DOHH2 (cell line): Measurements from ENCODE around the gene RIN1.
A peak's percentile ranks its signal among the peaks of the same experiment; 100 is the strongest.

Experiments
- H3F3A ChIP-seq: fragments of 200-600 bp; sonication (generic), shearing (Covaris generic); 2 replicates; pipeline ENCODE4 v1.6.0; 2016; ENCODE audit warnings: antibody characterized with exemption, mild to moderate bottlenecking; ENCODE audit not compliant: control insufficient read depth, insufficient read depth
- H3K27ac ChIP-seq: fragments of 200-600 bp; sonication (generic); 2 replicates; pipeline ENCODE4 v1.5.1; 2014; ENCODE audit warnings: low read depth, mild to moderate bottlenecking, low read length, moderate library complexity
- H3K27me3 ChIP-seq: fragments of 200-600 bp; sonication (generic); 2 replicates; pipeline ENCODE4 v1.6.1; 2014; ENCODE audit warnings: mild to moderate bottlenecking, low read length, mixed read lengths; ENCODE audit not compliant: control insufficient read depth
- H3K36me3 ChIP-seq: fragments of 200-600 bp; sonication (generic); 2 replicates; pipeline ENCODE4 v1.6.1; 2014; ENCODE audit warnings: mild to moderate bottlenecking, low read length, moderate library complexity, mixed read lengths; ENCODE audit not compliant: control insufficient read depth
- H3K4me1 ChIP-seq: fragments of 200-600 bp; sonication (generic); 2 replicates; pipeline ENCODE4 v1.6.1; 2014; ENCODE audit warnings: mild to moderate bottlenecking, low read length, mixed read lengths; ENCODE audit not compliant: control insufficient read depth
- H3K4me2 ChIP-seq: fragments of 200-600 bp; sonication (generic); 2 replicates; pipeline ENCODE4 v1.6.0; 2014; ENCODE audit warnings: mild to moderate bottlenecking, low read length, moderate library complexity
- H3K4me3 ChIP-seq: fragments of 200-600 bp; sonication (generic); 2 replicates; pipeline ENCODE4 v1.5.1; 2014; ENCODE audit warnings: mild to moderate bottlenecking, low read length, mixed read lengths
- H3K79me2 ChIP-seq: fragments of 200-600 bp; sonication (generic); 2 replicates; pipeline ENCODE4 v1.6.1; 2014; ENCODE audit warnings: mild to moderate bottlenecking, low read length, mixed read lengths; ENCODE audit not compliant: control insufficient read depth
- H3K9me2 ChIP-seq: fragments of 200-600 bp; sonication (generic); replicated peaks from 2 replicates; pipeline ENCODE4 v1.6.1; 2014; ENCODE audit warnings: mild to moderate bottlenecking, low read length, mixed read lengths; ENCODE audit not compliant: control insufficient read depth
- H3K9me3 ChIP-seq: fragments of 200-600 bp; sonication (generic); 2 replicates; pipeline ENCODE4 v1.6.1; 2014; ENCODE audit warnings: antibody characterized with exemption, low read length, mixed read lengths; ENCODE audit not compliant: control insufficient read depth, insufficient read depth
- H4K20me1 ChIP-seq: fragments of 200-600 bp; sonication (generic); 2 replicates; pipeline ENCODE4 v1.6.0; 2014; ENCODE audit warnings: low read depth, mild to moderate bottlenecking, antibody characterized with exemption, low read length, moderate library complexity; ENCODE audit not compliant: control insufficient read depth, insufficient read depth
- CTCF ChIP-seq: fragments of 200-600 bp; sonication (generic); IDR thresholded peaks from one replicate; pipeline ENCODE4 v1.5.1; 2014; ENCODE audit warnings: antibody characterized with exemption, mild to moderate bottlenecking, low read depth, low read length; ENCODE audit not compliant: poor library complexity, severe bottlenecking
- EZH2phosphoT487 ChIP-seq: fragments of 200-600 bp; sonication (generic); IDR thresholded peaks from 2 replicates; pipeline ENCODE4 v1.6.1; 2017; ENCODE audit warnings: borderline replicate concordance, mild to moderate bottlenecking, antibody characterized with exemption, low read length, moderate library complexity, mixed read lengths

RIN1 gene

DNA sequence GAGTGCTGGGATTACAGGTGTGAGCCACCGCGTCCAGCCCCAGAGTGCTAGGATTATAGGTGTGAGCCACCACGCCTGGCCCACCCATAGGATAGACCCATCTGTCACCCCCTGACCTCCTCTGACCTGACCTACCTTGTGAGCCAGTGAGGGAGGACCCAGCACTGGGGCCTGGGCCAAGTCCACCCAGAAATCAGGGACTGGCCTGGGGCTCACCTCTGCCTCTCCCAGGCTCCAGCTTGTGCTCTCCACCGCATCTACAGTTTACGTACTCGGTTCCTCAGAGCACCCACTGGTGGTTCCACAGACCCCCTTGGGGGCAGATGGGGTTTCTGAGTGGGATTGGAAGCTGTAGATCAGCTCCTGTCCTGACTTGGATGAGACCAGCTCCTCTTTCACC lies 28.9 kb upstream of the RIN1 start:
- Histone ChIP-seq H3K27ac (no peak overlapping the region), H3K27me3 (no peaks in the 10 kb centered on the region)
- no peak for TF ChIP-seq EZH2phosphoT487
- no peak for TF ChIP-seq CTCF

DNA sequence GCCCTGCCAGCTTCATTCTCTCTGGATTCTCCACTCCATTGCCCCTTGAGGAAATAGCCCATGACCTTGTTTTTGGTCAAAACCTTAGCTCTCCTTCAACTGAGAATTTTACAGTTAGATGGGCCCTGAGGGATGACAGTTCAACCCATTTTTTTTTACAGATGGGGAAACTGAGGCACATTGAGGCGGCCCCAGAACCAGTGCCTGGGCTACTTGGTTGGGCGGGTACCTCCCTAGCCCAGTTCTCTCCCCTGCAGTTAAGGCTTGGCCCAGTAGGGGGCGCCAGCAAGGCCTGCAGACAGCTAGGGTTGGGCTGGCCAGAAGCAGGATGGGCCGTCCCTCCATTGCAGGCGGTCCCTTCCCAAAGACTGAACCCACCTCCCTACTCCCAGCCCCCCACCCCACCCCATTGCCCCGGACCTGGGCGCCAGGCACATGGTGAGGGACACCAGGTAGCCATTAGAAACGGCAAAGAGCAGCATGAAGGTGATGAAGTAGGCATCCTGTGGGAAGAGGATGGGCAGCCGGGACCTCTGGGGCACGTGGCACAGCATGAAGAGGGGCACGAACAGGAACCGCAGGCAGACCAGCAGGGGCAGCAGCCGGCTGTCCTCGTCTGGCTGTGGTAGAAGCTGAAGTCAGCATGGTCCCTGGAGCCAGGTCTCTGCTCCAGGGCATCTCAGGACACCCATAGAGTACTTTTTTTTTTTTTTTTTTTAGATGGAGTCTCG lies 27.7 kb upstream of the RIN1 start:
- TF ChIP-seq CTCF: peak; percentile 98
- no peak for TF ChIP-seq EZH2phosphoT487
- H3K4me3 ChIP-seq: no peak overlapping the region
- H3F3A ChIP-seq: 0 out of 2 replicates have a peak, but pooled peaks cover 2% of the 10 kb centered on the region
- no peaks in the 10 kb centered on the region for H3K4me1 ChIP-seq
- no peaks in the 10 kb centered on the region for H3K27me3 ChIP-seq
- no peaks in the 10 kb centered on the region for H3K9me3 ChIP-seq
- H3K79me2 ChIP-seq: peaks cover 1% of the 10 kb centered on the region
- no peak overlapping the region for H3K27ac ChIP-seq
- H3K4me2 ChIP-seq: no peak overlapping the region
- H4K20me1 ChIP-seq: peaks cover 4% of the 10 kb centered on the region; the same call in 1 of the 2 replicates
- no peaks in the 10 kb centered on the region for H3K9me2 ChIP-seq
- peaks cover 59% of the 10 kb centered on the region for H3K36me3 ChIP-seq

More for the DNA sequence above, 28.9 kb upstream of the RIN1 start:
- Histone ChIP-seq H3K4me1 (peaks cover 7% of the 10 kb centered on the region), H3K9me3 (no peaks in the 10 kb centered on the region), H3K36me3 (peaks cover 71% of the 10 kb centered on the region), H3K4me3 (no peak overlapping the region), H3K9me2 (no peaks in the 10 kb centered on the region), H4K20me1 (peaks cover 4% of the 10 kb centered on the region; the same call in 1 of the 2 replicates), H3K4me2 (no peak overlapping the region), H3K79me2 (peaks cover 13% of the 10 kb centered on the region), H3F3A (0 out of 2 replicates have a peak, but pooled peaks cover 2% of the 10 kb centered on the region)

DNA sequence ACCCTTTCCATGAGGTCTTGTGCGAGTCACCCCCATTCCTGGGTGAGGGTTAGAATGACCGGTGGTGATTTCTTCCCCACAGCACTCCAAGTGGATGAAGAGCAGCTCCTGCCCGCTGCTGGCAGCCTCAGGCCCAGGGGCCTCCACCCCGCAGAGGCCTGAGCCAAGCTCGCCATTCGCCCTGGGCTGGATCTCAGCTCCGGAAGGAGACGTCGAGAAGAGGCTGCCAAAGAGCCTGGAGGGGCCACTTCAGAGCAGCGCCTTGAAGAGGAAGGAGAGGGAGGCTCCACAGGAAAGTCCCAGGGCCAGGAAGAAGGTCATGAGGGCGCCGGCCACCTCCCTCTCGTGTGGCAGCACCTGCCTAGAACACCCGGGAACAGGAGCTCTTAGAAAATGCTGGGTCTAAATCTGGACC lies 27.0 kb upstream of the RIN1 start:
- 0 out of 2 replicates have a peak, but pooled peaks cover 2% of the 10 kb centered on the region for H3F3A ChIP-seq

More for the DNA sequence above, 27.0 kb upstream of the RIN1 start:
- Histone ChIP-seq H3K9me3 (no peaks in the 10 kb centered on the region), H3K4me1 (no peaks in the 10 kb centered on the region), H4K20me1 (peaks cover 4% of the 10 kb centered on the region; the same call in 1 of the 2 replicates), H3K4me3 (no peak overlapping the region), H3K27me3 (no peaks in the 10 kb centered on the region), H3K9me2 (no peaks in the 10 kb centered on the region), H3K79me2 (no peaks in the 10 kb centered on the region), H3K4me2 (no peak overlapping the region), H3K36me3 (peaks cover 52% of the 10 kb centered on the region), H3K27ac (no peak overlapping the region)
- TF ChIP-seq CTCF (no peak), EZH2phosphoT487 (no peak)
